ENCODE results near the gene TACC2. TPM values are rescaled to one million over a fixed set of nuclear protein-coding genes. Genes with fewer than 3 reads are reported as not detected.
A peak's percentile ranks its signal among the peaks of the same experiment; 100 is the strongest.

TACC2 gene
- total RNA-seq, 1 donor from 2014 or later: 10.7 TPM

DNA sequence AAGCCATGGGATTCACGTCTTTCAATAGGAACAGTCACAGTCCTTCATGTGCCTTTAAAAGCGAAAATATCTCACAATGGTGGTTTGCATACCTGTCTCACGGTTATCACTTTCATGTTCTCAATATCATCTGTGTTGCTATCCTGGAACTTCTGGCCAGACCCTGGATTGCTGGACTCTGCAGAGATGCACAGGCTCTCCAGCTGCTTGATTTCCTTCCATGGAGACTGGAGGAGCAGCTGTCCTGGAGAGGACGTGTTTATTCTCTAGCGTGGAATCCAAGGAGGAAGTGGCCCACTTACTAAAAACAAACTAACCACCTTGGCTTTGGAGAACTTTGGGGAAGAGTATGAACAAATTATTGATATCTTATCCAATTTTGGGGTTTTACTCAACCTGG is 298.6 kb downstream of the TACC2 start:
- H3K4me3 ChIP-seq: no peak overlapping the region
- no peak overlapping the region for H3K27ac Mint-ChIP-seq

GRCh38 chr10:122288262-122288661 is 299.3 kb downstream of the TACC2 start:
- H3K27me3 Mint-ChIP-seq (ENCODE audit: insufficient read depth, low read depth): peaks cover 4% of the 10 kb centered on the region
- Histone ChIP-seq H3K9ac (no peak overlapping the region), H3K4me1 (peaks cover 8% of the 10 kb centered on the region), H3K4me3 (no peak overlapping the region), H3K27ac (no peak overlapping the region), H4K20me1 (ENCODE audit: low read depth) (no peaks in the 10 kb centered on the region), H3K4me2 (no peak overlapping the region), H3K27me3 (no peaks in the 10 kb centered on the region), H3K79me2 (ENCODE audit: low read depth) (no peaks in the 10 kb centered on the region), H3K9me3 (ENCODE audit: low read depth) (no peaks in the 10 kb centered on the region), H3F3A (ENCODE audit: low read depth) (no peaks in the 10 kb centered on the region), H3K36me3 (no peaks in the 10 kb centered on the region), H2AFZ (replicated peaks) (no peak overlapping the region)
- no peak for DNase-seq (ENCODE audit: low spot score)
- no peak overlapping the region for H3K4me3 Mint-ChIP-seq
- no peaks in the 10 kb centered on the region for H3K36me3 Mint-ChIP-seq
- H3K4me1 Mint-ChIP-seq: peaks cover 12% of the 10 kb centered on the region
- H3K27ac Mint-ChIP-seq: peak overlapping the region; percentile 90
- H3K9me3 Mint-ChIP-seq: no peaks in the 10 kb centered on the region
- TF ChIP-seq EZH2phosphoT487 (IDR thresholded peaks at IDR 0.05) (no peak), EZH2 (IDR thresholded peaks at IDR 0.05) (no peak), CTCF (IDR thresholded peaks at IDR 0.05) (no peak)

More for the DNA sequence above, 298.6 kb downstream of the TACC2 start:
- DNase-seq (ENCODE audit: low spot score): no peak
- H3K9me3 Mint-ChIP-seq: no peaks in the 10 kb centered on the region
- no peaks in the 10 kb centered on the region for H4K20me1 ChIP-seq (ENCODE audit: low read depth)
- no peak overlapping the region for H3K9ac ChIP-seq
- no peaks in the 10 kb centered on the region for H3F3A ChIP-seq (ENCODE audit: low read depth)
- H3K27ac ChIP-seq: no peak overlapping the region
- H3K36me3 ChIP-seq: no peaks in the 10 kb centered on the region
- H3K4me1 Mint-ChIP-seq: peaks cover 12% of the 10 kb centered on the region
- TF ChIP-seq CTCF (IDR thresholded peaks at IDR 0.05) (no peak), EZH2phosphoT487 (IDR thresholded peaks at IDR 0.05) (no peak), EZH2 (IDR thresholded peaks at IDR 0.05) (no peak)
- no peak overlapping the region for H3K4me2 ChIP-seq
- H3K27me3 Mint-ChIP-seq (ENCODE audit: insufficient read depth, low read depth): peaks cover 4% of the 10 kb centered on the region
- H2AFZ ChIP-seq (replicated peaks): no peak overlapping the region
- peaks cover 8% of the 10 kb centered on the region for H3K4me1 ChIP-seq
- no peak overlapping the region for H3K4me3 Mint-ChIP-seq
- H3K79me2 ChIP-seq (ENCODE audit: low read depth): no peaks in the 10 kb centered on the region
- H3K36me3 Mint-ChIP-seq: no peaks in the 10 kb centered on the region
- no peaks in the 10 kb centered on the region for H3K27me3 ChIP-seq
- H3K9me3 ChIP-seq (ENCODE audit: low read depth): no peaks in the 10 kb centered on the region

- no peak overlapping the region for H3K4me3 ChIP-seq
- H3K79me2 ChIP-seq (ENCODE audit: low read depth): no peaks in the 10 kb centered on the region
- no peaks in the 10 kb centered on the region for H3K9me3 ChIP-seq (ENCODE audit: low read depth)
- H3K27me3 ChIP-seq: no peaks in the 10 kb centered on the region
- no peak overlapping the region for H3K27ac ChIP-seq
- Mint-ChIP-seq H3K9me3 (no peaks in the 10 kb centered on the region), H3K27ac (no peak overlapping the region), H3K4me1 (peaks cover 12% of the 10 kb centered on the region), H3K4me3 (no peak overlapping the region), H3K36me3 (no peaks in the 10 kb centered on the region), H3K27me3 (ENCODE audit: insufficient read depth, low read depth) (peaks cover 4% of the 10 kb centered on the region)
- H3K4me1 ChIP-seq: peaks cover 11% of the 10 kb centered on the region
- DNase-seq (ENCODE audit: low spot score): no peak
- H2AFZ ChIP-seq (replicated peaks): no peak overlapping the region
- H3K36me3 ChIP-seq: no peaks in the 10 kb centered on the region
- H3K4me2 ChIP-seq: no peak overlapping the region
- H3K9ac ChIP-seq: no peak overlapping the region
- no peak for TF ChIP-seq EZH2phosphoT487 (IDR thresholded peaks at IDR 0.05)
- no peak for TF ChIP-seq EZH2 (IDR thresholded peaks at IDR 0.05)
- TF ChIP-seq CTCF (IDR thresholded peaks at IDR 0.05): no peak
- H3F3A ChIP-seq (ENCODE audit: low read depth): no peaks in the 10 kb centered on the region
- H4K20me1 ChIP-seq (ENCODE audit: low read depth): no peaks in the 10 kb centered on the region
Measured at GRCh38 chr10:122288917-122289316, 300.0 kb downstream of the TACC2 start.
